T-helper 9 cell (primary cell): ENCODE measurements around the gene TOE1.
A peak's percentile ranks its signal among the peaks of the same experiment; 100 is the strongest.
"Not testable (repeated sequence)": the region's sequence is repeated elsewhere in the genome, so short reads cannot be mapped to it uniquely, and the experiment has no call there.

Experiments
- DNase-seq: peaks from one replicate; pipeline ENCODE4 v3.0.0-alpha.2; 2020

The TOE1 gene

GRCh38 chr1:45355683-45356082 lies 15.7 kb downstream of the TOE1 start:
- no peak for DNase-seq

DNA sequence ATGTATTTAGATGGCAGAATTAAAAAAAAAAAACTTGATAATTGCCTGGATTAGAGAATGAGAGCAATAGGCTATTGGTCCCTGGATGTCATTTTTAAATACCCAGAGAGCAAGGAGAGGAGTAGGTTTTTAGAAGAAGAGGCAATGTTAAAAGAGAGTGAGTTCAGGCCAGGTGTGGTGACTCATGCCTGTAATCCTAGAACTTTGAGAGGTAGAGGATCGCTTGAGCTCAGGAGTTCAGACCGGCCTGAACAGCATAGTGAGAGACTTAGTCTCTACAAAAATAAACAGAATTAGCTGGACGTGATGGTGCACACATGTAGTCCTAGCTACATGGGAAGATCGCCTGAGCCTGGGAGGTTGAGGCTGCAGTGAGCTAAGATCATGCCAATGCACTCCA lies 16.2 kb downstream of the TOE1 start:
- DNase-seq = no peak

- DNase-seq = peak; percentile 25
Measured at GRCh38 chr1:45359882-45360513, 20.0 kb downstream of the TOE1 start.

GRCh38 chr1:45360981-45361380 lies 21.0 kb downstream of the TOE1 start:
- DNase-seq = not testable (repeated sequence)

GRCh38 chr1:45364294-45364693 lies 24.3 kb downstream of the TOE1 start:
- DNase-seq = no peak

DNA sequence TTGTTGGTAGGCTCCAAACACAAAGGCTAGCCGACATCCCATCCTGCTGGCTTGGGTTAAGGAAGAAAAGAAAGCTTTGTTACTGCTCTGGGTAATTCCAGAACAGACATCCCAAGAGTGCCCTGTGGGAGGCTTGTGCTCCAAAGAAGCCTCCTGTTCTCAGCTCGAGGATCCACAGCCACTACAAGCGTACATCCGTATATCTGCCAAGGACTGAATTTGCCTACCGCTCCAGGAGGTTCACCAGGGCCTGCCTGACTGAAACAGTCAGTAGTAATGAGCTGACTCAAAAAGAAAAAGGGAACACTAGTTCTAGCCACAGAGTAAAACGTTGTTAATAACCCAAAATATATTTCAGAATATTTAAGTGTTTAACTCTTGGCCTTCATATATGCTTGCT lies 25.1 kb downstream of the TOE1 start:
- DNase-seq = no peak

GRCh38 chr1:45370575-45370974 lies 30.6 kb downstream of the TOE1 start:
- no peak for DNase-seq

GRCh38 chr1:45373573-45373972 lies 33.6 kb downstream of the TOE1 start:
- DNase-seq = no peak

GRCh38 chr1:45375104-45376090 lies 35.4 kb downstream of the TOE1 start:
- DNase-seq = no peak

- no peak for DNase-seq
Measured at GRCh38 chr1:45378184-45378583, 38.2 kb downstream of the TOE1 start.

GRCh38 chr1:45379524-45379923 lies 39.6 kb downstream of the TOE1 start:
- no peak for DNase-seq

- DNase-seq = no peak
Measured at GRCh38 chr1:45380125-45380524, 40.2 kb downstream of the TOE1 start.

- no peak for DNase-seq
Measured at GRCh38 chr1:45380730-45381129, 40.8 kb downstream of the TOE1 start.

DNA sequence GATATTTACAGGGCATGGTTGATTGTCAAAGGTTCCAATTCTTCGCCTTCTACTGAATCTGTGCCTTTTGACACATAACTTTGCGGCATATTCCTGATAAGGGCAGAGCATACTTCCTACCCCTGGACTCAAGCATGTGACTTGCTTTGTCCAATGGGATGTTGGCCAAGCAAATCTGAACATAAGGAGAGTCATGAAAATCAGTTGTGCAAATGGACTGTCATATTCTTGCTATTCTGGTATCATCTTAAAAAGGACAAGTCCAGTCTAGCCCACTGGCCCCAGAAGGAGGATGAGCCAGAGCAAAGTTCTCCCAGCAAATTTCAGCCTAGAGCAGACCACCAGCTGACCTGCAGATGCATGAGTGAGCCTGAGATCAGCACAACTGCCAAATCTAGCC lies 41.3 kb downstream of the TOE1 start:
- DNase-seq = no peak

DNA sequence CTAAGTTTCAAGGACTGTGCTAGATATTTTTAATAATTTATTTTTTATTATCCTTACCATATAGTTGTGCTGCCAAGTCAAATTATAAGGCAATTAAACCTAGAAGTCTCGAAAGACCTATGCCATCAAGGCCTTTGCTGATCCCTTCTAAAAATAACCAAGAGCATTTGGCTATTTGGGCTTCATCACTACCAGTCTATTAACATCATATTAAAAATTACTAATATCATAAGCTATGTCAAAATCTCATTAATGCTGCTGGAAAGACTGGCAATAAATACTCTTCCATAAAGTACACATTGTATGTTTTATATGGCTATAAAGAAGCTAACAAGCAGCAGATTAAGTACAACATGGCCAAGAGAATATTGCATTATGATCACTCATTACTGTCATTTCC lies 43.2 kb downstream of the TOE1 start:
- no peak for DNase-seq

- DNase-seq = not testable (repeated sequence)
Measured at GRCh38 chr1:45384213-45384612, 44.2 kb downstream of the TOE1 start.

- no peak for DNase-seq
Measured at GRCh38 chr1:45385302-45385701, 45.3 kb downstream of the TOE1 start.

GRCh38 chr1:45386219-45386618 lies 46.2 kb downstream of the TOE1 start:
- DNase-seq = no peak
